Measurements from ENCODE around the gene EED.
"Not testable (repeated sequence)": the region's sequence is repeated elsewhere in the genome, so short reads cannot be mapped to it uniquely, and the experiment has no call there.

The EED gene

GRCh38 chr11:86249307-86250098 is 5.0 kb downstream of the EED start:
- no peak for DNase-seq

GRCh38 chr11:86251345-86251744 is 6.8 kb downstream of the EED start:
- DNase-seq = no peak

GRCh38 chr11:86255896-86256295 is 11.3 kb downstream of the EED start:
- no peak for DNase-seq

GRCh38 chr11:86256608-86257007 is 12.1 kb downstream of the EED start:
- DNase-seq = no peak

- DNase-seq = no peak
Observed at GRCh38 chr11:86257446-86257845, 12.9 kb downstream of the EED start.

- DNase-seq = no peak
Observed at GRCh38 chr11:86259730-86260129, 15.2 kb downstream of the EED start.

GRCh38 chr11:86261328-86261727 is 16.8 kb downstream of the EED start:
- no peak for DNase-seq

- DNase-seq = no peak
Observed at GRCh38 chr11:86262387-86262786, 17.8 kb downstream of the EED start.

GRCh38 chr11:86264649-86265048 is 20.1 kb downstream of the EED start:
- no peak for DNase-seq

GRCh38 chr11:86265194-86265593 is 20.6 kb downstream of the EED start:
- DNase-seq = no peak

- no peak for DNase-seq
Observed at GRCh38 chr11:86269645-86270044, 25.1 kb downstream of the EED start.

- DNase-seq = no peak
Observed at GRCh38 chr11:86274503-86274902, 29.9 kb downstream of the EED start.

- DNase-seq = no peak
Observed at GRCh38 chr11:86274999-86275398, 30.4 kb downstream of the EED start.

GRCh38 chr11:86275493-86276370 is 31.2 kb downstream of the EED start:
- no peak for DNase-seq

- no peak for DNase-seq
Observed at GRCh38 chr11:86277741-86278140, 33.2 kb downstream of the EED start.

- no peak for DNase-seq
Observed at GRCh38 chr11:86278226-86278625, 33.7 kb downstream of the EED start.

GRCh38 chr11:86279747-86280146 is 35.2 kb downstream of the EED start:
- no peak for DNase-seq

GRCh38 chr11:86287468-86287796 is 42.9 kb downstream of the EED start:
- no peak for DNase-seq

- DNase-seq = no peak
Observed at GRCh38 chr11:86288776-86289507, 44.4 kb downstream of the EED start.

- DNase-seq = not testable (repeated sequence)
Observed at GRCh38 chr11:86289508-86290280, 45.1 kb downstream of the EED start.

GRCh38 chr11:86291466-86292262 is 47.1 kb downstream of the EED start:
- peak; percentile 89 for DNase-seq
